ENCODE data around the gene SGK2.

The SGK2 gene

DNA sequence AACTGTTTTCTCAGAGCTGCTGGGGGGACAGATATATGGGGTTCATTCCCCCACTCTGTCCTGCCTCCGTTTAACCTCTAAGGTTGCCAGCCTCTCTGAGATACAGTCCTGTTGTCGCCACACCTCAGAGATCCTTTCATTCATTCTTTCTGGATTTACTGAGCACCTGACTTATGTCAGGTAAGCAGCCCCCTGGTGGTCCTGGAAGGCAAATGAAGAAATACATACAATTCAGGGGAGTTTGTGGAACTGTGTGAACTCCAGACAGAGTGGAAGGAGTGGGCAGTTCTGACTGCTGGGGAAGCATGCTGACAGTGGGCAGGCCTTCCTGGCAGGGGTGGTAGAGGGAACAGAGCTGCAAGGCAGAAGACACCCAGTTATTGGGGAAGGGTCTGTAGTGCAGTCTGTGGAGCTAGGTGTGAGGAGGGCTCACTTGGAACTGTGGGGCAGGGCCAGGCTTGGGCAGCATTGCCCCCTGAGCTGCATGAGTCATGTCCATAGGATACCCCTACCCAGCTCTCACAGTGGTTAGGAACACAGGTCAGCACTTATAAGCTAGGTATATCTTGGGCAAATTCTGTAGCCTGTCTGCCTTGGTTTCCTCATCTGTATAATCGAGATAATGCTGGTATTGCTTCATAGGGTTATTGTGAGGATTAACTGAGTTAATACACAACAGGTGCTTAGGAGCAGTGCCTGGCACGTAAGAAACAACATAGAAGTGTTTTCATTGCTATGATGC, 12.8 kb upstream of the SGK2 start:
- Histone ChIP-seq H3K9me3 (ENCODE audit: insufficient read depth, low read depth, low read length) (peaks cover 9% of the 10 kb centered on the region; the same call in 1 of the 2 replicates), H3K4me3 (ENCODE audit: low read length) (no peak overlapping the region), H3K27me3 (ENCODE audit: insufficient read depth, low read length) (no peaks in the 10 kb centered on the region), H3K27ac (ENCODE audit: low read depth, low read length) (no peak overlapping the region), H3K9ac (ENCODE audit: low read depth, low read length) (no peak overlapping the region), H3K4me1 (ENCODE audit: insufficient read depth, low read length) (no peaks in the 10 kb centered on the region), H3K36me3 (ENCODE audit: insufficient read depth, low read length) (peaks cover 25% of the 10 kb centered on the region)
- WGBS = 95% methylated on average over 4 of the region's 4 CpGs

DNA sequence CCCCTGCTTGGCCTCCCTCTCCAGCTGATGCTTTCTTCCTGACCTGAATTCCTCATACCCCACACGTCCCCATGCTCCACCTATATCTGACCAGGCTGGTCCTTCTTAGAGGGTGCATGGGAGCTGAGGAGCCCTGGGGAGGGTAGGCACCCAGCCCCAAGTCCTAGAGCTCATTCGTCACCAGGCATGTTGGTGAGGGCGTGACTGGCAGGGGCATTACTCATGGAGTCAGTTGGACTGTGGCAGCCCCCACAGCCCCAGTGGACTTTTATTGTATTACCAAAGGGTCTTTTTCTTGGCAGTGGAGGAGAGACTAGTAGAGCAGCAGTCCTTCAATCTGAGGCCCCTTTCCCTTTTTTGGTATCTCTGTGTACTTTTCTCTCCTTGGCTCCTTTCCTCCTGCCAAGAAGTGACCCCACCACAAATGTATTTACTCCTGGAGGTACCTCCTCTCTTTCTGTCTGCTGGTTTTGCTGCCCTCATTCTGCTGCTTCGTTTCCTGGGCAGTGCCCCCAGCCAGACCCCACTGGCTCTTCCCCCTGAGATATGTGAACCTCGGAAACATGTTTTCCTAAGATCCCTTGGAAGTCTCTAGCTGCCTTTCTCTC, 10.4 kb upstream of the SGK2 start:
- Histone ChIP-seq H3K36me3 (ENCODE audit: insufficient read depth, low read length) (peaks cover 18% of the 10 kb centered on the region), H3K9me3 (ENCODE audit: insufficient read depth, low read depth, low read length) (peaks cover 9% of the 10 kb centered on the region; the same call in 1 of the 2 replicates), H3K4me1 (ENCODE audit: insufficient read depth, low read length) (no peaks in the 10 kb centered on the region), H3K27ac (ENCODE audit: low read depth, low read length) (no peak overlapping the region), H3K4me3 (ENCODE audit: low read length) (no peak overlapping the region), H3K27me3 (ENCODE audit: insufficient read depth, low read length) (no peaks in the 10 kb centered on the region), H3K9ac (ENCODE audit: low read depth, low read length) (no peak overlapping the region)
- WGBS = 59% methylated on average over 5 of the region's 5 CpGs

DNA sequence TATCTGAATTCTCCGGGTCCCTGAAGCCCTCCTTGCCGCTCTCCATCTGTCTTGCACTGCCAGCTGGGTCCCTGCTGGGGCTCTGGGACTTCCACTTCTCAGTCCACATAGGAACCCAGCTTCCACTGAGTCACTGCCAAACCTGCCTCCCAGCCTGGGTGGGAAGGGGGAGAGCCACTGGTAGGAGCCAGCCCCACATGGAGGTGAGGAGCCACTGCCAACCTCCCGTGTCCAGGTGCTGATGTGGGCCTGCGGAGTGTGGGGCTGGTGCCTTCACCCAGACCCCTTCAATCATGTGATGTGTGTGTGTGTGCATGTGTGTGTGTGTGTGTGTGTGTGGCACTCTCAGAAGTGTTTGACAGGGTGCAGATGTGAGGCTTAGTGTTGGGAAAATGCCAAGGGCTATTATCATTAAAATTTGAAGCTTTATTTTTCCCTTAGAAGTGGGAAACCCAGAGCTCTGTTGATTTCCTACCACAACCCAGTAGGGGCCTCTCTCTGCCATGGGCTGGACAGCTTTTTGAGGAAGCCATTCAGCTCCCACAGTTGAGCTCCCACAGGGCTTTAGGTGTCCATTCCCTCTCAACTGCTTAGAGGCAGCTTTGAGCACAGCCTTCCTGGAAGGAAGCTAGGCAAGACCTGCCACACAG, 9.3 kb upstream of the SGK2 start:
- H3K4me3 ChIP-seq (ENCODE audit: low read length) = no peak overlapping the region
- no peak overlapping the region for H3K27ac ChIP-seq (ENCODE audit: low read depth, low read length)
- H3K27me3 ChIP-seq (ENCODE audit: insufficient read depth, low read length) = no peaks in the 10 kb centered on the region
- H3K36me3 ChIP-seq (ENCODE audit: insufficient read depth, low read length) = peaks cover 11% of the 10 kb centered on the region
- WGBS = 96% methylated on average over 4 of the region's 4 CpGs
- no peak overlapping the region for H3K9ac ChIP-seq (ENCODE audit: low read depth, low read length)
- H3K4me1 ChIP-seq (ENCODE audit: insufficient read depth, low read length) = no peaks in the 10 kb centered on the region
- peaks cover 9% of the 10 kb centered on the region; the same call in 1 of the 2 replicates for H3K9me3 ChIP-seq (ENCODE audit: insufficient read depth, low read depth, low read length)

DNA sequence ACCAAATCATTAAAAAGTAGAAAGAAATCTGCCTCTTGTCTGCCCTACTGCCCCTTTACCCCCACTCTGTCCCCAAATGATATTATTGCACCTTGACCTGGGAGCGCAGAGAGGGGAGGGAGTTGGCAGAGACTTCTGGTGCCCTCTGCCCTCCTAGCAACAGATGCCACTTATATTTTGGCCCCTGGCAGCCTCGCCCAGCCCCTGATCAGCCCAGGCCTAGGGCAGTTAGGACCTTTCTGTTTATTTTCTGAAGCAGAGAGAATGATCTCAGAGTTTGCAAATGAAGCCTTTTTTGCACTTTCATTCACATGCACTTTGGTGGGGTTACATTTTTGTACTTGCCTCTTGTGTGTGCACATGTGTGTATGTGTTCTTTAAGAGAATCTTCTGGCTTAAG, 8.4 kb upstream of the SGK2 start:
- no peaks in the 10 kb centered on the region for H3K27me3 ChIP-seq (ENCODE audit: insufficient read depth, low read length)
- no peak overlapping the region for H3K9ac ChIP-seq (ENCODE audit: low read depth, low read length)
- no peaks in the 10 kb centered on the region for H3K4me1 ChIP-seq (ENCODE audit: insufficient read depth, low read length)
- 98% methylated on average over 2 of the region's 2 CpGs for WGBS
- H3K27ac ChIP-seq (ENCODE audit: low read depth, low read length) = no peak overlapping the region
- peaks cover 8% of the 10 kb centered on the region for H3K36me3 ChIP-seq (ENCODE audit: insufficient read depth, low read length)
- peaks cover 9% of the 10 kb centered on the region; the same call in 1 of the 2 replicates for H3K9me3 ChIP-seq (ENCODE audit: insufficient read depth, low read depth, low read length)
- H3K4me3 ChIP-seq (ENCODE audit: low read length) = no peak overlapping the region

DNA sequence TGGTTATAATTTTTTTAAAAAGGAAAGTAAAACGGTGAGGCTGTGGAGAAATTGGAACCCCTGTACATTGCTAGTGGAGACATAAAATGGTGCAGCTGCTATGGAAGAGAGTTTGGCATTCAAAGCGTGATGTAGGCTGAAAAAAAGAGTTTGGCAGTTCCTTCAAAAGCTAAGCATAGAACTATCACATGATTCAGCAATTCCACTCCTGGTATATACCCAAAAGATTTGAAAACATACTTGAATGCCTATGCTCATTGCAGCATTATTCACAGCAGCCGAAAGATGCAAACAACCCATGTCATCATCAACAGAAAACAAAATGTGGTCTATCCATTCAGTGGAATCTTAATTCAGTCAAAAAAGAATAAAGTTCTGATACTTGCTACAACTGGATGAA, 4.5 kb upstream of the SGK2 start:
- Histone ChIP-seq H3K36me3 (ENCODE audit: insufficient read depth, low read length) (no peaks in the 10 kb centered on the region), H3K4me1 (ENCODE audit: insufficient read depth, low read length) (no peaks in the 10 kb centered on the region)
- WGBS = 97% methylated on average over 3 of the region's 3 CpGs

DNA sequence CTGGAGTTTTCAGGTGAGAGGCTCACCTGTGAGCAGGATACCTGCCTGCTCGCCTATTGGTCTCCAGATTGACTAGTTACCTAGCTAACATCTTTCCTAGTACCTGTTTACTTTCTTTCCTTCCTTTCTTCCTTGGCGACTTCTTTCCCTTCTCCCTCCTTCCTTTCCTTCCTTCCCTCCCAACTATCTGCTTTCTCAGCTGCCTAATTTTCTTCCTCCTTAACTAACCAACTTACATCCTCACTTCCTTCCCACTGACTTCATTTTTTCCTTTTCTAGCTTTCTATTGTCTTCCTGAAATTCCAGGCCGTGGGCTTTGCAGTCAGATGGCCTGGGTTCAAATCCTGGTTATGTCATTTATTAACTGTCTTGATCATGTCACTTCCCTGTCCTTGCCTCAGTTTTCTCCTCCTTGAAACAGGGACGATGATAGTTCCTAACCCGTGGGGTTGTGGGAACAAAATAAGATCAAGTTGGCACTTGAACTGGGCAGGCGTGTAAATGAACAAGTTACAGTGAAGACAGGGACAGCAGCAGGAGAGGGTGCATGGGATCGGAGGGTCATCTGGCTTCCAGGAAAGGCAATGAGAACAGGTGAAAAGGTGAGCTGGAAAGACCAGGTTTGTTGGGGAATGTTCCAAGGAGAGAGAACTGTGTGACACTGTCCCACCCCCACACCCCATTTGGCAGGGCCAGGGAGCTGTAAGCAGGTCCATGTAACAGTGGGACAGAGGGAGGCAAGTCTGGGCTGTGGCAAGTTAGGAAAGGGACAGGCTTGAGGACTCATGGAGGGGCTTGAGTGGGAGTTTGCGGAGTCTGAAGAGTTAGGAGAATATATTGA, 540 bp downstream of the SGK2 start:
- no peaks in the 10 kb centered on the region for H3K9me3 ChIP-seq (ENCODE audit: insufficient read depth, low read depth, low read length)
- no peaks in the 10 kb centered on the region for H3K4me1 ChIP-seq (ENCODE audit: insufficient read depth, low read length)
- 92% methylated on average over 8 of the region's 8 CpGs for WGBS
- no peak overlapping the region for H3K27ac ChIP-seq (ENCODE audit: low read depth, low read length)
- H3K4me3 ChIP-seq (ENCODE audit: low read length) = no peak overlapping the region
- no peaks in the 10 kb centered on the region for H3K27me3 ChIP-seq (ENCODE audit: insufficient read depth, low read length)
- no peak overlapping the region; the same call in 1 of the 2 replicates for H3K9ac ChIP-seq (ENCODE audit: low read depth, low read length)
- no peaks in the 10 kb centered on the region for H3K36me3 ChIP-seq (ENCODE audit: insufficient read depth, low read length)

More for the DNA sequence above, 4.5 kb upstream of the SGK2 start:
- Histone ChIP-seq H3K27ac (ENCODE audit: low read depth, low read length) (no peak overlapping the region), H3K27me3 (ENCODE audit: insufficient read depth, low read length) (no peaks in the 10 kb centered on the region), H3K9ac (ENCODE audit: low read depth, low read length) (no peak overlapping the region), H3K9me3 (ENCODE audit: insufficient read depth, low read depth, low read length) (no peaks in the 10 kb centered on the region), H3K4me3 (ENCODE audit: low read length) (no peak overlapping the region)

DNA sequence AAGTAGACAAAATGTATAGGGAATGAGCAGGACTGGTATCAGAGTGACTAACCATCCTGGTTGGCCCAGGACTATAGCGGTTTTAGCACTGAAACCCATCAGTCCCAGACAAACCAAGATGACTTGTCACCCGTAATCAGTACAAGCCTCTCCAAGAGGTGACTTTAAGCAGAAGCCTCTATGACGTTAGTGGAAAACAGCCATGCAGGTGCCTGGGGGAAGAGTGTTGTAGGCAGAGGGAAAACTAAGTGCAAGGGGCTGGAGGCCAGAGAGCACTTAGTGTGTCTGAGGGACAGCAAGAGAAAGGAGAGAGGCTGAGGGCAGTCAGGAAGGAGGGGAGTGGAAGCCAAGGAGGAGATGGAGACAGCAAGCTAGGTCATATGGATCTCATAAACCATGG, 2.1 kb downstream of the SGK2 start:
- no peaks in the 10 kb centered on the region for H3K27me3 ChIP-seq (ENCODE audit: insufficient read depth, low read length)
- no peaks in the 10 kb centered on the region for H3K36me3 ChIP-seq (ENCODE audit: insufficient read depth, low read length)
- H3K9ac ChIP-seq (ENCODE audit: low read depth, low read length) = no peak overlapping the region
- H3K9me3 ChIP-seq (ENCODE audit: insufficient read depth, low read depth, low read length) = no peaks in the 10 kb centered on the region
- H3K4me1 ChIP-seq (ENCODE audit: insufficient read depth, low read length) = no peaks in the 10 kb centered on the region
- H3K27ac ChIP-seq (ENCODE audit: low read depth, low read length) = no peak overlapping the region
- H3K4me3 ChIP-seq (ENCODE audit: low read length) = no peak overlapping the region
- WGBS = 93% methylated on average over 3 of the region's 3 CpGs

DNA sequence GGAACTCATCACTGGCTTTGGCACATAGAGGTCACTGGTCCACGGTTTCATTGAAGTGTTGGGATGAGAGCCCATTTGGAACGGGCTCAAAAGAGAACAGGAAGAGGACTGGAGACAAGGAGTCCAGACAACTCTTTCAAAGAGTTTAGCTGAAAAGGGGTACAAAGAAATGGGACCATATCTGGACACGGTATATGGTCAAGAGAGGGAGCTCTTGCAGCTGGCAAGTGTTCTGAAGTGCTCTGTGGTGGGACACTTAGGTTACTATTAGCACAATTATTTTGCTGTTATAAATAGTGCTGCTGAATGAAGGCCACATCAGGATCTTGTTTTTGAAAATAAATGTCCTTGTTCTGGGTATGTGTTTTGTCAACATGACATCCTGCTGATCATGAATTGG, 4.6 kb downstream of the SGK2 start:
- 91% methylated on average over 3 of the region's 3 CpGs for WGBS
- H3K36me3 ChIP-seq (ENCODE audit: insufficient read depth, low read length) = no peaks in the 10 kb centered on the region
- H3K27ac ChIP-seq (ENCODE audit: low read depth, low read length) = no peak overlapping the region
- no peaks in the 10 kb centered on the region for H3K9me3 ChIP-seq (ENCODE audit: insufficient read depth, low read depth, low read length)
- H3K27me3 ChIP-seq (ENCODE audit: insufficient read depth, low read length) = no peaks in the 10 kb centered on the region
- no peak overlapping the region for H3K9ac ChIP-seq (ENCODE audit: low read depth, low read length)
- H3K4me1 ChIP-seq (ENCODE audit: insufficient read depth, low read length) = no peaks in the 10 kb centered on the region
- no peak overlapping the region for H3K4me3 ChIP-seq (ENCODE audit: low read length)

DNA sequence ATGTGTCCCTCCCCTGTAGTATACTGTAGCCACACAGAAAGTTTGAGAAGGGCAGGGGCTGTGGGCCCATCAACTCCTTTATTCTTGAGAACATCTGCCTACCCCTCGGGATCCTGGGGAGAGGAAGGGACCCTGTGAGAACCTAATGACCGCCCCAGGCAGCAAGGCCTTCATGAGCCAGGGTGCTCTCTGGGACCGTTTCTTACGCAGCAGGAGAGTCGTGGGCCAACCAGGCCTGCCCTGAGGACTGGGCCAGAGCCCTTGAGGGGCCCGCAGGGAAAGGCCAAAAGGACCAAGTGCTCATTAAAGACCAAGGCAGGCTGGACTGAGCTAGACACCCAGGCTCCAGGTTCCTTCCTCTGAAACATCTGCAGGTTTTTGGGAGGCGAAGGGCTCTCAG, 5.2 kb downstream of the SGK2 start:
- H3K4me1 ChIP-seq (ENCODE audit: insufficient read depth, low read length) = no peaks in the 10 kb centered on the region
- no peaks in the 10 kb centered on the region for H3K27me3 ChIP-seq (ENCODE audit: insufficient read depth, low read length)
- H3K36me3 ChIP-seq (ENCODE audit: insufficient read depth, low read length) = no peaks in the 10 kb centered on the region
- no peak overlapping the region for H3K4me3 ChIP-seq (ENCODE audit: low read length)
- no peaks in the 10 kb centered on the region for H3K9me3 ChIP-seq (ENCODE audit: insufficient read depth, low read depth, low read length)
- H3K9ac ChIP-seq (ENCODE audit: low read depth, low read length) = no peak overlapping the region
- no peak overlapping the region for H3K27ac ChIP-seq (ENCODE audit: low read depth, low read length)
- 94% methylated on average over 7 of the region's 7 CpGs for WGBS

DNA sequence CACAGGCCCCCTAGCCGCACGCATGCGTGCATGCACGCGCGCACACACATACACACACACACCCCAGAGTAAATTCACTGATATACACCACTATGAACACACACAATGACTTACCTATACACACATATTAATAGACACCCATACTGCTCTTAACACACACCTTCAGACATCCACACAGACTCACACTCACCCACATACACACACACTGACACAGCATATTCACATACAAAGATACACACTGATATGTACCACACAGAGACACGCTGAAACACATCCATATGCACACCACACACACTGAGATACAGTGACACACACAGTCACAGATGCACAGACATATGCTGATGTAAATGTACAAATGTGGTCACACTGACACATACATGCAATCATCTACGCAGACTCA, 5.6 kb downstream of the SGK2 start:
- 96% methylated on average over 8 of the region's 8 CpGs for WGBS
- Histone ChIP-seq H3K4me3 (ENCODE audit: low read length) (no peak overlapping the region), H3K27me3 (ENCODE audit: insufficient read depth, low read length) (no peaks in the 10 kb centered on the region), H3K9ac (ENCODE audit: low read depth, low read length) (no peak overlapping the region), H3K36me3 (ENCODE audit: insufficient read depth, low read length) (no peaks in the 10 kb centered on the region), H3K9me3 (ENCODE audit: insufficient read depth, low read depth, low read length) (no peaks in the 10 kb centered on the region), H3K4me1 (ENCODE audit: insufficient read depth, low read length) (no peaks in the 10 kb centered on the region), H3K27ac (ENCODE audit: low read depth, low read length) (no peak overlapping the region)
